ENCODE measurements around the gene C19orf38. TPM values are rescaled to one million over a fixed set of nuclear protein-coding genes. Genes with fewer than 3 reads are reported as not detected.
A peak's percentile ranks its signal among the peaks of the same experiment; 100 is the strongest.
"Not testable (repeated sequence)": the region's sequence is repeated elsewhere in the genome, so short reads cannot be mapped to it uniquely, and the experiment has no call there.

Gene C19orf38
- total and polyA plus RNA-seq, 7 experiments from 2014 or later, result 1.4 to 50.5 (median 2.8) TPM

DNA sequence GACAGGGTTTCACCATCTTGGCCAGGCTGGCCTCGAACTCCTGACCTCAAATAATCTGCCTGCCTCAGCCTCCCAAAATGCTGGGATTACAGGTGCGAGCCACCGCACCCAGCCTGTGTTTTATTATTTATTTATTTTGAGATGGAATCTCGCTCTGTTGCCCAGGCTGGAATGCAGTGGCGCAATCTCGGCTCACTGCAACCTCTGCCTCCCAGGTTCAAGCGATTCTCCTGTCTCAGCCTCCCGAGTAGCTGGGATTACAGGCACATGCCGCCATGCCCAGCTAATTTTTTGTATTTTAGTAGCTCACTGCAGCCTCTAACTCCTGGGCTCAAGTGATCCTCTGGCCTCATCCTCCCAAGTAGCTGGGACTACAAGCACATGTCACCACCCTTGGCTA lies 29.4 kb downstream of the C19orf38 start:
- DNase-seq; H3K9me3 ChIP-seq (ENCODE audit: control insufficient read depth in 2 of 3, low read length in 3 of 3); POLR2A ChIA-PET; H3K36me3 Mint-ChIP-seq; H3K27me3 ChIP-seq (ENCODE audit: control insufficient read depth in 2 of 2, insufficient read depth in 2 of 2, low read length in 2 of 2); H3K36me3 ChIP-seq (ENCODE audit: control insufficient read depth in 2 of 3, insufficient read depth in 3 of 3, low read length in 3 of 3); H3K9me3 Mint-ChIP-seq; H3K4me3 ChIP-seq (ENCODE audit: low read length); ATAC-seq; H3K27me3 Mint-ChIP-seq; H3K27ac ChIP-seq (ENCODE audit: low read depth, low read length): not testable (repeated sequence)
- CTCF ChIA-PET, result interaction anchor here (0.6 kb wide), 1 partner anchor 695 kb away, joined by 3 read pairs; no protein-coding TSS in a partner anchor
- Mint-ChIP-seq H3K4me3 (peak overlapping the region in 1 of 10 donors; percentile 66), H3K4me1 (peaks cover 20 to 42% (median 29%) of the 10 kb centered on the region in 7 donors), H3K27ac (peak overlapping the region in 3 of 9 donors; percentile 13 to 78 (median 24))
- H3K4me1 ChIP-seq (ENCODE audit: control insufficient read depth in 2 of 2, insufficient read depth in 2 of 2, low read length in 2 of 2), result peaks cover 6 to 11% of the 10 kb centered on the region in 2 donors
- intact Hi-C loops (cut with micrococcal nuclease), result loop anchor here in 1 of 2 donors (10.0 kb wide), 1 partner anchor 507 kb away; the partner anchor contains the start of gene EPOR

DNA sequence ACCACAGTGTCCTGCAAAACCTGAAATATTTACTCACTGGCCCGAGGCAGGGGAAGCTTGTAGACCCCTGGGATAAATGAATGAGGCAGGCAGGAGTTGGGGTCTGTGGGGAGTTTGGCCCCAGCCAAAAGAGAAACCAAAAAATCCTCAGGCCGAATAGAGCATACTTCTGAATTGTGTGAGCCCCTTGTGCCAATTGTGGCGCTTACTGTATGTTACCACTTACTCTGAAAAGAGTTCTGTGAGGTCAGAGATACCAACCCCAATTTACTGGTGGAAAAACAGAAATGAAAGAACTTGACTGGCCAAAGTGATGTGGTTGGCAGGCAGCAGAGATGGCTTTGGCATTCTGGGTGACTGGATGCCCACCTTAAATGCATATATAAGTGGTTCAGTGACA lies 30.0 kb downstream of the C19orf38 start:
- DNase-seq (no peak), ATAC-seq (no peak)
- CTCF ChIA-PET, result no interaction called here
- Histone ChIP-seq H3K27me3 (ENCODE audit: control insufficient read depth in 2 of 2, insufficient read depth in 2 of 2, low read length in 2 of 2) (no peaks in the 10 kb centered on the region), H3K36me3 (ENCODE audit: control insufficient read depth in 2 of 3, insufficient read depth in 3 of 3, low read length in 3 of 3) (no peaks in the 10 kb centered on the region), H3K4me1 (ENCODE audit: control insufficient read depth in 2 of 2, insufficient read depth in 2 of 2, low read length in 2 of 2) (peaks cover 0 to 6% of the 10 kb centered on the region in 2 donors), H3K27ac (ENCODE audit: low read depth, low read length) (peak overlapping the region; percentile 25), H3K9me3 (ENCODE audit: control insufficient read depth in 2 of 3, low read length in 3 of 3) (no peaks in the 10 kb centered on the region), H3K4me3 (ENCODE audit: low read length) (no peak overlapping the region)
- Mint-ChIP-seq H3K27ac (peak overlapping the region in 8 of 9 donors; percentile 13 to 78 (median 52)), H3K36me3 (peaks cover 0 to 5% (median 0%) of the 10 kb centered on the region in 5 donors), H3K9me3 (peaks cover 0 to 2% (median 0%) of the 10 kb centered on the region in 11 donors), H3K27me3 (no peaks in the 10 kb centered on the region), H3K4me1 (peaks cover 16 to 36% (median 26%) of the 10 kb centered on the region in 7 donors), H3K4me3 (peak overlapping the region in 1 of 10 donors; percentile 47)
- intact Hi-C loops (cut with micrococcal nuclease), result loop anchor here in 1 of 2 donors (10.0 kb wide), 1 partner anchor 507 kb away; the partner anchor contains the start of gene EPOR
- POLR2A ChIA-PET, result no interaction called here

DNA sequence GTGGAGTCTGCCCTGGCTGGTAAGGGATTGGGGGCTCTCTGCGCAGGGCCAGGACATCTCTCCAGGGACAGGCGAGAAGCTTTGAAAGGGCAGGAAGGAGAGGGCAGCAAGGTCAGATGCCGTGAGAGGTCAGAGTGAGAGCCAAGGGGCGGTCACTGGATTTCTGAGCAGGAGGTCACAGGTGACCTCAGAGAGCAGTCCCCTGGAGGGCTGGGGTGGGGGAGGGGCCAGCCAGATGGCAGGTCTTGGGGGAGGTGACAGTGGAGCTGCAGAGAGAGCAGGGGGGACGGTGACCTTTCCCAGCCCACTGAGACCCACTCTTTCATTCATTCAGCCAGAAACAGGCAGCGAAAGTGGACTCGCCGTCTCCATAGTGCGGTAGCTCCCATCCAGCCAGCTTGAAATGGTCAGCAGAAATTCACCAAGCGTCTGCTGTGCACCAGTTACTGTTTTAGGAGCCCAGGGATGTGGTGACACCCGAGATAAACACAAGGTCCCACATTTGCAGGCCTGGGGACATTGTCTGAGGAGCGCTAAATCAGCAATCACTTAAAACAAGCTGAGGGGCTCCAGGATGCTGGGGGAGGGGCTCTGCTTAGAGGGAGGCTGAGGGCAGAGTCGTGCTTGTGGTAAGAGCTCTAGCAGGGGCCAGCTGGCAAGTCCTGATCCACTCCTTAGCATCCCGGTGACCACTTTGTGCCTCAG lies 33.3 kb downstream of the C19orf38 start:
- peaks cover 0 to 5% (median 0%) of the 10 kb centered on the region in 5 donors for H3K36me3 Mint-ChIP-seq
- H3K9me3 Mint-ChIP-seq, result peaks cover 0 to 2% (median 0%) of the 10 kb centered on the region in 11 donors
- POLR2A ChIA-PET, result interaction anchor here (1.2 kb wide), 1 partner anchor 9 kb away, joined by 3 read pairs; no protein-coding TSS in a partner anchor
- intact Hi-C loops (cut with micrococcal nuclease), result no loop called here
- peaks cover 0 to 6% of the 10 kb centered on the region in 2 donors for H3K4me1 ChIP-seq (ENCODE audit: control insufficient read depth in 2 of 2, insufficient read depth in 2 of 2, low read length in 2 of 2)
- no peak overlapping the region for H3K27ac Mint-ChIP-seq
- H3K4me3 ChIP-seq (ENCODE audit: low read length), result no peak overlapping the region
- no peaks in the 10 kb centered on the region for H3K27me3 Mint-ChIP-seq
- DNase-seq (no peak), ATAC-seq (no peak)
- H3K27me3 ChIP-seq (ENCODE audit: control insufficient read depth in 2 of 2, insufficient read depth in 2 of 2, low read length in 2 of 2), result no peaks in the 10 kb centered on the region
- H3K4me1 Mint-ChIP-seq, result peaks cover 16 to 25% (median 24%) of the 10 kb centered on the region in 7 donors
- H3K9me3 ChIP-seq (ENCODE audit: control insufficient read depth in 2 of 3, low read length in 3 of 3), result no peaks in the 10 kb centered on the region
- H3K4me3 Mint-ChIP-seq, result no peak overlapping the region
- CTCF ChIA-PET, result interaction anchor here (0.6 to 1.5 kb wide), 4 partner anchors 46 to 182 kb away, joined by 3 to 9 read pairs (median 4); no protein-coding TSS in a partner anchor
- H3K36me3 ChIP-seq (ENCODE audit: control insufficient read depth in 2 of 3, insufficient read depth in 3 of 3, low read length in 3 of 3), result no peaks in the 10 kb centered on the region
- H3K27ac ChIP-seq (ENCODE audit: low read depth, low read length), result no peak overlapping the region

GRCh38 chr19:10882108-10882457 lies 33.9 kb downstream of the C19orf38 start:
- H3K9me3 ChIP-seq (ENCODE audit: control insufficient read depth in 2 of 3, low read length in 3 of 3), result no peaks in the 10 kb centered on the region
- Mint-ChIP-seq H3K9me3 (peaks cover 0 to 2% (median 0%) of the 10 kb centered on the region in 11 donors), H3K36me3 (peaks cover 0 to 5% (median 0%) of the 10 kb centered on the region in 5 donors), H3K4me1 (peaks cover 17 to 26% (median 22%) of the 10 kb centered on the region in 7 donors), H3K4me3 (no peak overlapping the region), H3K27me3 (no peaks in the 10 kb centered on the region), H3K27ac (no peak overlapping the region)
- no peak overlapping the region for H3K4me3 ChIP-seq (ENCODE audit: low read length)
- POLR2A ChIA-PET, result interaction anchor here (1.2 kb wide), 1 partner anchor 9 kb away, joined by 3 read pairs; no protein-coding TSS in a partner anchor
- no peak overlapping the region for H3K27ac ChIP-seq (ENCODE audit: low read depth, low read length)
- H3K36me3 ChIP-seq (ENCODE audit: control insufficient read depth in 2 of 3, insufficient read depth in 3 of 3, low read length in 3 of 3), result no peaks in the 10 kb centered on the region
- ATAC-seq (no peak), DNase-seq (no peak)
- peaks cover 0 to 6% of the 10 kb centered on the region in 2 donors for H3K4me1 ChIP-seq (ENCODE audit: control insufficient read depth in 2 of 2, insufficient read depth in 2 of 2, low read length in 2 of 2)
- no peaks in the 10 kb centered on the region for H3K27me3 ChIP-seq (ENCODE audit: control insufficient read depth in 2 of 2, insufficient read depth in 2 of 2, low read length in 2 of 2)
- CTCF ChIA-PET, result interaction anchor here (1.1 kb wide), 1 partner anchor 55 kb away, joined by 4 read pairs; no protein-coding TSS in a partner anchor
- intact Hi-C loops (cut with micrococcal nuclease), result no loop called here

DNA sequence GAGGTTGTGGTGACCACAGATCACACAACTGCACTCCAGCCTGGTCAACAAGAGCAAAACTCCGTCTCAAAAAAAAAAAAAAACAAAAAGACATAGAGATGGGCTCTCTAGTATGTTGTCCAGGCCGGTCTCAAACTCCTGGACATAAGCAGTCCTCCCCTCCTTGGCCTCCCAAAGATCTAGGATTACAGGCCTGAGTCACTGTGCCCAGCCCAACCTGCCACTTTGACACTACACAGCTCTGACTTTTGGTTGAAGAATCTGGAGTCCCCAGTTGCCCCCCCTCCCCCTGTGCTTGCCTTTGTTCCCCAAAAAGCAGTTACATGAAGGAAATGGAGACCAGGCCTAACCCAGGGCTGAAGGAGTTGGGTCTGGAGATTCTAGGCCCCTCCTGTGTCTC lies 36.1 kb downstream of the C19orf38 start:
- peaks cover 6 to 20% (median 11%) of the 10 kb centered on the region in 7 donors for H3K4me1 Mint-ChIP-seq
- Histone ChIP-seq H3K4me3 (ENCODE audit: low read length) (no peak overlapping the region), H3K9me3 (ENCODE audit: control insufficient read depth in 2 of 3, low read length in 3 of 3) (no peaks in the 10 kb centered on the region), H3K27ac (ENCODE audit: low read depth, low read length) (no peak overlapping the region), H3K36me3 (ENCODE audit: control insufficient read depth in 2 of 3, insufficient read depth in 3 of 3, low read length in 3 of 3) (no peaks in the 10 kb centered on the region), H3K27me3 (ENCODE audit: control insufficient read depth in 2 of 2, insufficient read depth in 2 of 2, low read length in 2 of 2) (no peaks in the 10 kb centered on the region), H3K4me1 (ENCODE audit: control insufficient read depth in 2 of 2, insufficient read depth in 2 of 2, low read length in 2 of 2) (peaks cover 0 to 2% of the 10 kb centered on the region in 2 donors)
- ATAC-seq (no peak), DNase-seq (no peak)
- H3K36me3 Mint-ChIP-seq, result peaks cover 0 to under 1% (median 0%) of the 10 kb centered on the region in 5 donors
- ChIA-PET POLR2A (no interaction called here), CTCF (interaction anchor here (0.6 kb wide), 1 partner anchor 11 kb away, joined by 3 read pairs; no protein-coding TSS in a partner anchor)
- H3K27me3 Mint-ChIP-seq, result no peaks in the 10 kb centered on the region
- no peak overlapping the region for H3K27ac Mint-ChIP-seq
- intact Hi-C loops (cut with micrococcal nuclease), result no loop called here
- H3K9me3 Mint-ChIP-seq, result no peaks in the 10 kb centered on the region
- H3K4me3 Mint-ChIP-seq, result no peak overlapping the region

DNA sequence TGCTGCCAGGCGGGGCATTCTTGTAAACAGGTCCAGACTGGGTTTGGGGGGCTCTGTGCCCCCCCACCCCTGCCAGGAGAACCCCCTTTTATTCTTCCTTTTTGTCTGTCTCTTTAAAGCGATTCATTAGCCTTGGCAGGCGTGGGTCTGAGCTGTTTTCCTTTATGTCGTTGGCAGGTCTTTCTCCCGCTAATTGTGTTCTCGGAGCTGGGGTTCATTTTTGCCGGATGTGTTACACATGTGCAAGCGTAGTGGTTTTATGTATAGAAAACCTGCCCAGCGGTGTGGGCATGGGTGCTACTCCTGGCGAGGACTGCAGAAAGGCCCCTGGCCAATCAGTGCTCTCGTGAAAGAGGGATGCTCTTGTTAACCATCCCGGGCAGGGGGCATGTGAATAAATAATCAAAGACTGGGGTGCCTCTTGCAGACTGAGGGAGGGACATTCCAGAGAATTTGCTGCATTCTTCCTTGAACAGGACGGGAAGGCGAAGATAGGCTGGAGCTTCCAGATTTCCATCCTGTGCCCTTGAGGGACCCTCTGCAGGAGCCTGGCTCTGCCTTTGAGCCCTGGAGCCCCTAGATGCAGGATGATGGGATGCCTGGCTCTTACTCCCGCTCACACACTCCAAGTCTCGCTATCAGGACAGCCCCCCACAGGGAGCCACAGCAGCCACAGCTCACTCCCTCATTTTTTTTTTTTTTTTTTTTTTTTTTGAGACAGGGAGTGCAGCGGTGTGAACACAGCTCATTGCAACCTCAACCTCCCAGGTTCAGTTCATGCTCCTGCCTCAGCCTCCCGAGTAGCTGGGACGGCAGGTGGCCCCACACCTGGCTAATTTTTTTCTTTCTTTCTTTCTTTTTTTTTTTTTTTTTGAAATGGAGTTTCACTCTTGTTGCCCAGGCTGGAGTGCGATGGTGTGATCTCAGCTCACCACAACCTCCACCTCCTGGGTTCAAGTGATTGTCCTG lies 37.3 kb downstream of the C19orf38 start:
- DNase-seq (no peak), ATAC-seq (no peak)
- Histone ChIP-seq H3K27ac (ENCODE audit: low read depth, low read length) (no peak overlapping the region), H3K9me3 (ENCODE audit: control insufficient read depth in 2 of 3, low read length in 3 of 3) (no peaks in the 10 kb centered on the region), H3K36me3 (ENCODE audit: control insufficient read depth in 2 of 3, insufficient read depth in 3 of 3, low read length in 3 of 3) (no peaks in the 10 kb centered on the region), H3K4me1 (ENCODE audit: control insufficient read depth in 2 of 2, insufficient read depth in 2 of 2, low read length in 2 of 2) (no peaks in the 10 kb centered on the region), H3K4me3 (ENCODE audit: low read length) (no peak overlapping the region), H3K27me3 (ENCODE audit: control insufficient read depth in 2 of 2, insufficient read depth in 2 of 2, low read length in 2 of 2) (no peaks in the 10 kb centered on the region)
- POLR2A ChIA-PET, result no interaction called here
- Mint-ChIP-seq H3K36me3 (no peaks in the 10 kb centered on the region), H3K4me3 (no peak overlapping the region), H3K27ac (no peak overlapping the region), H3K4me1 (peaks cover 4 to 18% (median 8%) of the 10 kb centered on the region in 7 donors), H3K9me3 (no peaks in the 10 kb centered on the region), H3K27me3 (no peaks in the 10 kb centered on the region)
- intact Hi-C loops (cut with micrococcal nuclease), result no loop called here
- CTCF ChIA-PET, result interaction anchor here (0.7 kb wide), 1 partner anchor 422 kb away, joined by 4 read pairs; no protein-coding TSS in a partner anchor
